Stomach (tissue), 9 donors: ENCODE results near the gene IQCF5. TPM values are rescaled to one million over a fixed set of nuclear protein-coding genes. Genes with fewer than 3 reads are reported as not detected.
A peak's percentile ranks its signal among the peaks of the same experiment; 100 is the strongest.
"Not testable (repeated sequence)": the region's sequence is repeated elsewhere in the genome, so short reads cannot be mapped to it uniquely, and the experiment has no call there.

Experiments
- DNase-seq, 2 donors: peaks; one replicate each; pipeline versions ENCODE4 v3.0.0 to v3.0.0-alpha.2; 2013 to 2019
- H3K27ac ChIP-seq, 5 donors: fragments of 200-600 bp in 4 of 5; sonication (generic) in 4 of 5; one replicate each; pipeline ENCODE4 v1.5.1; 2013 to 2019; ENCODE audit warnings: mild to moderate bottlenecking in 1 of 5, moderate library complexity in 1 of 5
- H3K27me3 ChIP-seq, 3 donors: fragments of 200-600 bp; sonication (generic); one replicate each; pipeline ENCODE4 v1.5.1; 2017 to 2019; ENCODE audit warnings: mixed run types in 1 of 3
- H3K36me3 ChIP-seq, 4 donors: fragments of 200-600 bp; sonication (generic); 1 replicate in 3 of 4; 2 replicates in 1 of 4; pipeline ENCODE4 v1.5.1; 2016 to 2019
- H3K4me1 ChIP-seq, 4 donors: fragments of 200-600 bp; sonication (generic); one replicate each; pipeline ENCODE4 v1.5.1; 2016 to 2019
- H3K4me3 ChIP-seq, 4 donors: fragments of 200-600 bp; sonication (generic) in 3 of 4; one replicate each; pipeline ENCODE4 v1.5.1; 2016 to 2019; ENCODE audit warnings: mild to moderate bottlenecking in 1 of 4
- H3K9me3 ChIP-seq, 4 donors: fragments of 200-600 bp; sonication (generic); one replicate each; pipeline ENCODE4 v1.5.1; 2016 to 2019
- EP300 ChIP-seq: sonication (generic); formaldehyde crosslinking; IDR thresholded peaks from one replicate; pipeline ENCODE4 v1.6.1; 2017; ENCODE audit warnings: antibody characterized with exemption
- POLR2A ChIP-seq, 4 donors: fragments of 450-650 bp; IDR thresholded peaks; one replicate each; pipeline ENCODE4 v1.6.1; 2016; ENCODE audit warnings: antibody characterized with exemption in 4 of 4, control low read depth in 2 of 4, mild to moderate bottlenecking in 1 of 4, moderate library complexity in 1 of 4
- POLR2AphosphoS5 ChIP-seq, 3 donors: sonication (generic); formaldehyde crosslinking; IDR thresholded peaks; one replicate each; pipeline ENCODE4 v1.6.1; 2016; ENCODE audit warnings: antibody characterized with exemption in 3 of 3
- WGBS, 5 donors: extraction: QIAGEN DNeasy Blood & Tissue Kit in 3 of 5; methylation state at CpG; one replicate each; pipeline versions ENCODE4 v1.1.5 to v1.1.7; 2013 to 2018; 5-methylcytosine and 5-hydroxymethylcytosine counted together
- intact Hi-C: fragments of 100-400 bp; cut with DNase I; formaldehyde crosslinking; loops from one replicate; pipeline ENCODE4 v1.15.1; 2023; ENCODE audit warnings: low total_unique reads
- polyA plus RNA-seq, 3 donors: library from polyadenylated mRNA; stranded (reverse); fragments of 200-250 nt; gene quantifications; one replicate each; pipeline ENCODE4 v1.2.3, GENCODE V29; 2013
- total RNA-seq, 5 donors: library from RNA; depleted of rRNA; stranded (reverse); fragments of >200 nt; gene quantifications; one replicate each; pipeline versions ENCODE4 v1.1.0 to v1.2.3, GENCODE V29; 2014 to 2016
- TF ChIP-seq, protein P1 (sequence below), 7 experiments: fragments of 450-650 bp in 4 of 7; fragments of 200-600 bp in 3 of 7; sonication (generic) in 3 of 7; IDR thresholded peaks; one replicate each; pipeline ENCODE4 v1.5.1; 2016 to 2019; ENCODE audit warnings: antibody characterized with exemption in 7 of 7, control low read depth in 2 of 7, mild to moderate bottlenecking in 1 of 7
- donor health status: healthy with polysubstance abuse.
- donor health status: Bipolar disorder and iron deficiency.
- donor health status: healthy.

The IQCF5 gene
- total and polyA plus RNA-seq, 8 donors = not detected

DNA sequence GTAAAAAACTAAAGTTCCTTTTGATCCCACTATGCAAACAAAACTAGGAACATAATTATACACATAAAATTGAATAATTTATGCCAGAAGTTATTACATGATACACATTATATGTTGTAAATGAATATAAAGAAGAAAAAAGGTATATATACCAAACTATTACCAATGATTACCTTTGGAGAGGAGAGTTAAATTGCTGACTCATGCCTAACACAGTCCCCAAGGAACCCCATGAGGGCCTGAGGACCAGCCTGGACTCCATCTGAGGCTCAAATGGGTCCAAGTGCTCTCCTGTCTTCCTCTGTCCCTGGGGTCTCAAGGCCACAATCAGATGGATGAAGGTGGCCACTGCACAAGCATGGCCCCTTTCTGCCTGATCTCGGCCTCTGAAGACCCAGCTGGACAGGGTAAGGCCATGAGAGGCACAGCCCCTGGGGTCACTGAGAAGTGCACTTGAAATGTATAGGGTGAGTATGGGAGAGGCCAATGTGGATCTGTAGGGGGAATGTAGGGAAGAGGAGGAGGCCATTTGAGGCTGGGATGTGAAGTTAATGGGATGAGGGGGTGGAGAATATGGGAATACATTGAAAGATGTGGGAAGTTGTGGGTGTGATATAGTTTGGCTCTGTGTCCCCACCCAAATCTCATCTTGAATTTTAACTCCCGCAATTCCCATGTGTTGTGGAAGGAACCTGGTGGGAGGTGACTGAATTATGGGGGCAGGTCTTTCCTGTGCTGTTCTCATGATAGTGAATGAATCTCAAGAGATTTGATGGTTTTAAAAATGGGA is 28.8 kb upstream of the IQCF5 start:
- intact Hi-C loops = no loop called here
- Histone ChIP-seq H3K4me3 (no peak overlapping the region), H3K4me1 (no peaks in the 10 kb centered on the region), H3K36me3 (no peaks in the 10 kb centered on the region), H3K9me3 (peaks cover 0 to 31% (median 0%) of the 10 kb centered on the region in 4 donors), H3K27me3 (no peaks in the 10 kb centered on the region), H3K27ac (no peak overlapping the region)
- 85 to 97% (median 93%) methylated on average over 2 of the region's 2 CpGs for WGBS, 5 donors
- no peak for DNase-seq
- no peak for TF ChIP-seq POLR2AphosphoS5 (IDR thresholded peaks at IDR 0.05)
- TF ChIP-seq POLR2A (IDR thresholded peaks at IDR 0.05) = no peak
- no peak for TF ChIP-seq EP300
- TF ChIP-seq, protein P1, sequence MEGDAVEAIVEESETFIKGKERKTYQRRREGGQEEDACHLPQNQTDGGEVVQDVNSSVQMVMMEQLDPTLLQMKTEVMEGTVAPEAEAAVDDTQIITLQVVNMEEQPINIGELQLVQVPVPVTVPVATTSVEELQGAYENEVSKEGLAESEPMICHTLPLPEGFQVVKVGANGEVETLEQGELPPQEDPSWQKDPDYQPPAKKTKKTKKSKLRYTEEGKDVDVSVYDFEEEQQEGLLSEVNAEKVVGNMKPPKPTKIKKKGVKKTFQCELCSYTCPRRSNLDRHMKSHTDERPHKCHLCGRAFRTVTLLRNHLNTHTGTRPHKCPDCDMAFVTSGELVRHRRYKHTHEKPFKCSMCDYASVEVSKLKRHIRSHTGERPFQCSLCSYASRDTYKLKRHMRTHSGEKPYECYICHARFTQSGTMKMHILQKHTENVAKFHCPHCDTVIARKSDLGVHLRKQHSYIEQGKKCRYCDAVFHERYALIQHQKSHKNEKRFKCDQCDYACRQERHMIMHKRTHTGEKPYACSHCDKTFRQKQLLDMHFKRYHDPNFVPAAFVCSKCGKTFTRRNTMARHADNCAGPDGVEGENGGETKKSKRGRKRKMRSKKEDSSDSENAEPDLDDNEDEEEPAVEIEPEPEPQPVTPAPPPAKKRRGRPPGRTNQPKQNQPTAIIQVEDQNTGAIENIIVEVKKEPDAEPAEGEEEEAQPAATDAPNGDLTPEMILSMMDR (IDR thresholded peaks at IDR 0.05) = no peak

DNA sequence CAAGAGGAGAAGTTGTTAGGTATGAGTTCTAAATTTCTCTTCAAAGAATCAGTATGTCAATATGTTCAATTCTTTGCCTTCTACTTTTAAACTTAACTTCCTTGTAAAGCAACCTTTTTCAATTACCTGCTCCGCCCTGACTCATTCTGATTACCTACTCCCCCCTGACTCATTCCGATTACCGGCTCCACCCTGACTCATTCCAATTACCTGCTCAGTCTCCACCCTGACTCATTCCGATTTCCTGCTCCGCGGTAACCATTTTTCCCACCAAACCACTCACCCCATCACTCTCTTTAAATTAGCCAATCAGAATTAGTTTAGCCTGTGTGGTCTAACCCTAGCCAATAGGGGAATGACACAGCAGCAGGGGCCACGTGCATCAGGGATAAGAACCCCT is 27.0 kb upstream of the IQCF5 start:
- DNase-seq = peak in 1 of 2 donors; percentile 47
- H3K4me3 ChIP-seq, intact Hi-C loops, H3K4me1 ChIP-seq, H3K27me3 ChIP-seq, H3K36me3 ChIP-seq: not testable (repeated sequence)
- Histone ChIP-seq H3K9me3 (peaks cover 0 to 18% (median 0%) of the 10 kb centered on the region in 4 donors), H3K27ac (peak overlapping the region in 1 of 5 donors; percentile 48)
- WGBS, 5 donors = 33 to 56% (median 42%) methylated on average over 6 to 7 of the region's 7 CpGs

DNA sequence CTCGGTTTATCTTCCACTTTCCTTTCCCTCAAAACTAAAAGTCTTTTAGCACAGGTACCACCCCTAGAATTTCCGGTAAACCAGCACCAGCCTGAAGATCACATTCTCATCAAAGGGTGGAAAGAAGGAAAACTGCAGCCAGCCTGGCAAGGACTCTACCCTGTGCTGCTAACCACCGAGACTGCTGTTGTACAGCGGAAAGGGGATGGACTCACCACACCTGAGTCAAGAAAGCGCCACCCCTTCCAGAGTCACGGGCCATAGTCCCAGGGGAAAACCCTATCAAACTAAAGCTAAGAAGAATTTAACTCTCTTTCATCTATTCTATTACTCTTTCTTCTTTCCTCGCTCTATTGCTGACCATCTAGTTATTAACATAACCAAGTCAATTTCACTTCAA is 24.6 kb upstream of the IQCF5 start:
- H3K36me3 ChIP-seq, H3K4me3 ChIP-seq, DNase-seq, H3K27me3 ChIP-seq, intact Hi-C loops, H3K9me3 ChIP-seq, H3K27ac ChIP-seq, H3K4me1 ChIP-seq: not testable (repeated sequence)
- 56 to 68% (median 59%) methylated on average over 7 of the region's 7 CpGs for WGBS, 5 donors

DNA sequence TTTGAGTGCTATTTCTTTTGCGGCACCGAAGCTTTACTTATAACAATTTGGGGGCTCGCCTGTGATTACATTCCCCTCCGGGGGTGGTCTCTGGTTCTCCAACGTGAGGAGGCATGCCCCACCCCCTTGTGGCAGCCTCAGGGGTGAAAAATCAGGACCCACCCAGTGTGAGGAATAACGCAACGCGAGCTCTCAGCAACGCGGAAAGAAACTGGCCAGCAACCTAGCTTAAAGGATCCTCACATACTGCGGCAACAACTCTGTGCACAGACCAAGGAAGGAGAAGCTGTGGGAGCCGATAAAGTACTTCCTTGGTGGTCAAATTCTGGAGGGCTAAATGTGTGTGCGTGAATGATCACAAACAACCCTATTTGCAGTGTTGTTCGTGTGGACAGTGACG is 22.0 kb upstream of the IQCF5 start:
- Histone ChIP-seq H3K4me3 (no peak overlapping the region), H3K36me3 (no peaks in the 10 kb centered on the region), H3K4me1 (no peaks in the 10 kb centered on the region), H3K27me3 (peaks cover 0 to 7% (median 0%) of the 10 kb centered on the region in 3 donors), H3K27ac (no peak overlapping the region), H3K9me3 (no peaks in the 10 kb centered on the region)
- intact Hi-C loops = no loop called here
- 79 to 90% (median 85%) methylated on average over 15 of the region's 15 CpGs for WGBS, 5 donors
- no peak for DNase-seq
- no peak for TF ChIP-seq EP300
- TF ChIP-seq POLR2A (IDR thresholded peaks at IDR 0.05) = no peak
- TF ChIP-seq POLR2AphosphoS5 (IDR thresholded peaks at IDR 0.05) = no peak
- TF ChIP-seq, protein P1 (IDR thresholded peaks at IDR 0.05) = no peak

DNA sequence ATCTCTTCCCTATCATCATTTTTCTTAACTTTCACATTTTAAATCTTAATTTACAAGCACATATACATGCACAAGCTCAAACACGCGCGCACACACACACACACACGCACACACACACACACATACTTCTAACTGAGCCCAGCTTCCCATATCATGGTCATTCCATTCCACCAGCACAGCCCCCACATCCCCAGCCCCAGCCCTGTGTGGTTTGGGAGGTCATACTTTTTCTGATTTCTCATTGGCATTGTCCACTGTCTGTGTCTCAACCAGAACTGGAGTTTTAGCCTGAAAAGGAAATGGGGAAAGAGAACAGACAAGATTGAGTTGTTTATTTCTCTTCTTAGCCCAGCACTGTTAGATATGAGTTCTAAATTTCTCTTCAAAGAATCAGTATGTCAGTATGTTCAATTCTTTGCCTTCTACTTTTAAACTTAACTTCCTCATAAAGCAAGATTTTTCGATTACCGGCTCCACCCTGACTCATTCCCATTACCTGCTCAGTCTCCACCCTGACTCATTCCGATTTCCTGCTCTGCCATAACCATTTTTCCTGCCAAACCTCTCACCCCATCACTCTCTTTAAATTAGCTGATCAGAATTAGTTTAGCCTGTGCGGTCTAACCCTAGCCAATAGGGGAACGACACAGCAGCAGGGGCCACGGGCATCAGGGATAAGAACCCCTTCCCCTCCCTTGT is 21.4 kb upstream of the IQCF5 start:
- 87 to 92% (median 91%) methylated on average over 10 of the region's 10 CpGs for WGBS, 5 donors
- no peak for DNase-seq

More for the DNA sequence above, 21.4 kb upstream of the IQCF5 start:
- Histone ChIP-seq H3K9me3 (no peaks in the 10 kb centered on the region), H3K4me3 (no peak overlapping the region), H3K27ac (no peak overlapping the region), H3K27me3 (peaks cover 0 to 7% (median 0%) of the 10 kb centered on the region in 3 donors), H3K4me1 (no peaks in the 10 kb centered on the region), H3K36me3 (no peaks in the 10 kb centered on the region)
- TF ChIP-seq POLR2A (IDR thresholded peaks at IDR 0.05) (no peak), POLR2AphosphoS5 (IDR thresholded peaks at IDR 0.05) (no peak), EP300 (no peak)
- TF ChIP-seq, protein P1 (IDR thresholded peaks at IDR 0.05) = no peak
- intact Hi-C loops = no loop called here
